ENCODE data around the gene CDH4.

The CDH4 gene

GRCh38 chr20:61772828-61773631 lies 521.0 kb downstream of the CDH4 start:
- TF ChIP-seq CTCF (IDR thresholded peaks at IDR 0.05; ENCODE audit: control extremely low read depth, extremely low read depth, low read depth, missing control alignments): no peak
- DNase-seq (ENCODE audit: extremely low spot score): no peak
- CTCF ChIA-PET: no interaction called here
- POLR2A ChIA-PET: no interaction called here

- ChIA-PET POLR2A (no interaction called here), CTCF (no interaction called here)
- DNase-seq (ENCODE audit: extremely low spot score): no peak
- TF ChIP-seq CTCF (IDR thresholded peaks at IDR 0.05; ENCODE audit: control extremely low read depth, extremely low read depth, low read depth, missing control alignments): no peak
Measured at GRCh38 chr20:61773926-61774587, 522.0 kb downstream of the CDH4 start.

- CTCF ChIA-PET: no interaction called here
- no peak for DNase-seq (ENCODE audit: extremely low spot score)
- POLR2A ChIA-PET: no interaction called here
- no peak for TF ChIP-seq CTCF (IDR thresholded peaks at IDR 0.05; ENCODE audit: control extremely low read depth, extremely low read depth, low read depth, missing control alignments)
Measured at GRCh38 chr20:61775423-61775822, 523.4 kb downstream of the CDH4 start.

GRCh38 chr20:61776491-61777075 lies 524.5 kb downstream of the CDH4 start:
- ChIA-PET POLR2A (no interaction called here), CTCF (no interaction called here)
- TF ChIP-seq CTCF (IDR thresholded peaks at IDR 0.05; ENCODE audit: control extremely low read depth, extremely low read depth, low read depth, missing control alignments): no peak
- DNase-seq (ENCODE audit: extremely low spot score): no peak

DNA sequence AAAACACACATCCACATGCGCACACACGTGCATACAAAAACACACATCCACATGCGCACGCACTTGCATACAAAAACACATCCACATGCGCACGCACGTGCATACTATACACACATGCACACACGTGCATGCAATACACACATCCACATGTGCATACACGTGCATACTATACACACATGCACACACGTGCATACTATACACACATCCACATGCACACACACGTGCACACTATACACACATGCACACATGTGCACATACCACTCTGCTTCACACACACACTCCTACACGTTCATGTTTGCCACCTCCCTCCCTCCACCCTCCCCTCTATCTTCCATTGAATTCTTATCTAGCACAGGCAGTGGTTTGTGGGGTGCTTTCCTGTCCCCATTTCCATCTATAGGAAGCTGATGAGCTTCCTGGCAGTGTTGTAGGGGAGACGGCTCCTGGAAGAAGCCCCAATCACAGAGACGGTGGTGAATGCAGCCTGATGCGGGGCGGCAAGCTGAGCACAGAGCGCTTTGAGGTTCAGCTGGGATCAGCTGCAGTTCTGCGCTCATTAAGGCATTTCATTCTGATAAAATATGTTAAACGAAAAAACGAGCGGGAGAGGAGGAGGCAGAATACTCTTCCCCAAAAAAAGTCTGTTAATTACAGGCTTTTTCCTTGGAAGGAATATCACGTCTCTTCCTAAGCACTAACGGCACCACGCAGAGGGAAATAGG lies 525.9 kb downstream of the CDH4 start:
- TF ChIP-seq CTCF (IDR thresholded peaks at IDR 0.05; ENCODE audit: control extremely low read depth, extremely low read depth, low read depth, missing control alignments): no peak
- POLR2A ChIA-PET: no interaction called here
- no peak for DNase-seq (ENCODE audit: extremely low spot score)
- CTCF ChIA-PET: no interaction called here

- ChIA-PET CTCF (no interaction called here), POLR2A (no interaction called here)
- no peak for TF ChIP-seq CTCF (IDR thresholded peaks at IDR 0.05; ENCODE audit: control extremely low read depth, extremely low read depth, low read depth, missing control alignments)
- DNase-seq (ENCODE audit: extremely low spot score): no peak
Measured at GRCh38 chr20:61778495-61778863, 526.4 kb downstream of the CDH4 start.
